Activated T-cell treated with anti-CD3 and anti-CD28 coated beads, Interleukin-2, amount 50 U/mL, for 4 hours (primary cell): ENCODE data around the gene DOCK2. TPM values are rescaled to one million over a fixed set of nuclear protein-coding genes. Genes with fewer than 3 reads are reported as not detected.

Experiments
- ATAC-seq, 2 donors: fragments of 200-7000 bp; cut with Tn5 transposase; one replicate each; pipeline ENCODE4 v1.10.0; 2021
- DNase-seq: peaks from one replicate; pipeline ENCODE4 v3.0.0-alpha.2; 2020
- H3K27me3 Mint-ChIP-seq: one replicate; pipeline ENCODE4 v1.8.0; 2021; ENCODE audit warnings: low read depth, mixed read lengths
- H3K36me3 Mint-ChIP-seq: one replicate; pipeline ENCODE4 v1.8.0; 2022; ENCODE audit warnings: mixed read lengths; ENCODE audit not compliant: insufficient read depth
- H3K4me1 Mint-ChIP-seq: one replicate; pipeline ENCODE4 v1.8.0; 2021; ENCODE audit warnings: low read depth, mixed read lengths
- H3K4me3 Mint-ChIP-seq: one replicate; pipeline ENCODE4 v1.8.0; 2021; ENCODE audit warnings: mild to moderate bottlenecking, moderate library complexity, mixed read lengths
- H3K9me3 Mint-ChIP-seq: one replicate; pipeline ENCODE4 v1.8.0; 2021; ENCODE audit warnings: mixed read lengths
- total RNA-seq, 3 donors: library from RNA; stranded (reverse); gene quantifications; one replicate each; pipeline ENCODE4 v1.2.1, GENCODE V29; 2021

The DOCK2 gene
- total RNA-seq, 3 donors from 2014 or later: 128 to 134 (median 132) TPM

GRCh38 chr5:170110403-170111087 is 473.5 kb downstream of the DOCK2 start:
- H3K4me3 Mint-ChIP-seq: no peak overlapping the region
- ATAC-seq (no peak), DNase-seq (no peak)
- no peaks in the 10 kb centered on the region for H3K9me3 Mint-ChIP-seq
- no peaks in the 10 kb centered on the region for H3K4me1 Mint-ChIP-seq
- peaks cover 9% of the 10 kb centered on the region for H3K27me3 Mint-ChIP-seq
- H3K36me3 Mint-ChIP-seq: no peaks in the 10 kb centered on the region

- DNase-seq: no peak
- H3K9me3 Mint-ChIP-seq: no peaks in the 10 kb centered on the region
- H3K36me3 Mint-ChIP-seq: no peaks in the 10 kb centered on the region
- no peaks in the 10 kb centered on the region for H3K4me1 Mint-ChIP-seq
- peaks cover 9% of the 10 kb centered on the region for H3K27me3 Mint-ChIP-seq
- no peak overlapping the region for H3K4me3 Mint-ChIP-seq
- no peak for ATAC-seq
Measured at GRCh38 chr5:170111088-170111785, 474.2 kb downstream of the DOCK2 start.

GRCh38 chr5:170112876-170113521 is 475.9 kb downstream of the DOCK2 start:
- ATAC-seq: no peak
- DNase-seq: no peak
- H3K36me3 Mint-ChIP-seq: no peaks in the 10 kb centered on the region
- H3K9me3 Mint-ChIP-seq: no peaks in the 10 kb centered on the region
- H3K27me3 Mint-ChIP-seq: peaks cover 2% of the 10 kb centered on the region
- H3K4me3 Mint-ChIP-seq: no peak overlapping the region
- no peaks in the 10 kb centered on the region for H3K4me1 Mint-ChIP-seq

- no peak overlapping the region for H3K4me3 Mint-ChIP-seq
- H3K27me3 Mint-ChIP-seq: peaks cover 3% of the 10 kb centered on the region
- ATAC-seq (no peak), DNase-seq (no peak)
- no peaks in the 10 kb centered on the region for H3K36me3 Mint-ChIP-seq
- H3K4me1 Mint-ChIP-seq: no peaks in the 10 kb centered on the region
- H3K9me3 Mint-ChIP-seq: no peaks in the 10 kb centered on the region
Measured at GRCh38 chr5:170113522-170113900, 476.4 kb downstream of the DOCK2 start.

- ATAC-seq (no peak), DNase-seq (no peak)
- Mint-ChIP-seq H3K4me1 (no peaks in the 10 kb centered on the region), H3K9me3 (no peaks in the 10 kb centered on the region), H3K4me3 (no peak overlapping the region), H3K27me3 (peaks cover 8% of the 10 kb centered on the region), H3K36me3 (no peaks in the 10 kb centered on the region)
Measured at GRCh38 chr5:170114271-170114670, 477.2 kb downstream of the DOCK2 start.

- H3K9me3 Mint-ChIP-seq: no peaks in the 10 kb centered on the region
- H3K4me3 Mint-ChIP-seq: no peak overlapping the region
- no peaks in the 10 kb centered on the region for H3K4me1 Mint-ChIP-seq
- DNase-seq (no peak), ATAC-seq (no peak)
- H3K36me3 Mint-ChIP-seq: no peaks in the 10 kb centered on the region
- H3K27me3 Mint-ChIP-seq: peaks cover 11% of the 10 kb centered on the region
Measured at GRCh38 chr5:170115925-170116324, 478.9 kb downstream of the DOCK2 start.

- DNase-seq (no peak), ATAC-seq (no peak)
- Mint-ChIP-seq H3K36me3 (no peaks in the 10 kb centered on the region), H3K4me3 (no peak overlapping the region), H3K4me1 (no peaks in the 10 kb centered on the region), H3K9me3 (no peaks in the 10 kb centered on the region), H3K27me3 (peaks cover 17% of the 10 kb centered on the region)
Measured at GRCh38 chr5:170117736-170118135, 480.7 kb downstream of the DOCK2 start.

- H3K27me3 Mint-ChIP-seq: peaks cover 23% of the 10 kb centered on the region
- H3K36me3 Mint-ChIP-seq: no peaks in the 10 kb centered on the region
- ATAC-seq (no peak), DNase-seq (no peak)
- H3K4me1 Mint-ChIP-seq: no peaks in the 10 kb centered on the region
- H3K9me3 Mint-ChIP-seq: peaks cover 4% of the 10 kb centered on the region
- no peak overlapping the region for H3K4me3 Mint-ChIP-seq
Measured at GRCh38 chr5:170120576-170120975, 483.5 kb downstream of the DOCK2 start.

- H3K27me3 Mint-ChIP-seq: peaks cover 23% of the 10 kb centered on the region
- no peaks in the 10 kb centered on the region for H3K4me1 Mint-ChIP-seq
- H3K36me3 Mint-ChIP-seq: no peaks in the 10 kb centered on the region
- peaks cover 11% of the 10 kb centered on the region for H3K9me3 Mint-ChIP-seq
- no peak for DNase-seq
- H3K4me3 Mint-ChIP-seq: no peak overlapping the region
- ATAC-seq: no peak
Measured at GRCh38 chr5:170121321-170121720, 484.2 kb downstream of the DOCK2 start.

- ATAC-seq: no peak
Measured at GRCh38 chr5:170126061-170126460, 489.0 kb downstream of the DOCK2 start.

GRCh38 chr5:170126626-170127025 is 489.6 kb downstream of the DOCK2 start:
- peaks cover 22% of the 10 kb centered on the region for H3K9me3 Mint-ChIP-seq
- no peaks in the 10 kb centered on the region for H3K36me3 Mint-ChIP-seq
- H3K27me3 Mint-ChIP-seq: peaks cover 26% of the 10 kb centered on the region
- no peak overlapping the region for H3K4me3 Mint-ChIP-seq
- ATAC-seq (no peak), DNase-seq (no peak)
- H3K4me1 Mint-ChIP-seq: no peaks in the 10 kb centered on the region

More at GRCh38 chr5:170126061-170126460, 489.0 kb downstream of the DOCK2 start:
- Mint-ChIP-seq H3K4me1 (no peaks in the 10 kb centered on the region), H3K4me3 (no peak overlapping the region), H3K9me3 (peaks cover 22% of the 10 kb centered on the region), H3K27me3 (peaks cover 28% of the 10 kb centered on the region), H3K36me3 (no peaks in the 10 kb centered on the region)
- DNase-seq: no peak

GRCh38 chr5:170131235-170131634 is 494.2 kb downstream of the DOCK2 start:
- DNase-seq: no peak
- H3K36me3 Mint-ChIP-seq: no peaks in the 10 kb centered on the region
- no peak for ATAC-seq
- no peaks in the 10 kb centered on the region for H3K4me1 Mint-ChIP-seq
- peaks cover 12% of the 10 kb centered on the region for H3K9me3 Mint-ChIP-seq
- H3K27me3 Mint-ChIP-seq: peaks cover 21% of the 10 kb centered on the region
- no peak overlapping the region for H3K4me3 Mint-ChIP-seq

GRCh38 chr5:170132269-170132975 is 495.3 kb downstream of the DOCK2 start:
- ATAC-seq (no peak), DNase-seq (no peak)
- Mint-ChIP-seq H3K4me3 (no peak overlapping the region), H3K36me3 (no peaks in the 10 kb centered on the region), H3K9me3 (peaks cover 4% of the 10 kb centered on the region), H3K4me1 (no peaks in the 10 kb centered on the region), H3K27me3 (peaks cover 18% of the 10 kb centered on the region)
